ENCODE results near the gene FXYD6. TPM values are rescaled to one million over a fixed set of nuclear protein-coding genes. Genes with fewer than 3 reads are reported as not detected.

FXYD6 gene
- total RNA-seq, 2 experiments from 2014 or later = not detected

DNA sequence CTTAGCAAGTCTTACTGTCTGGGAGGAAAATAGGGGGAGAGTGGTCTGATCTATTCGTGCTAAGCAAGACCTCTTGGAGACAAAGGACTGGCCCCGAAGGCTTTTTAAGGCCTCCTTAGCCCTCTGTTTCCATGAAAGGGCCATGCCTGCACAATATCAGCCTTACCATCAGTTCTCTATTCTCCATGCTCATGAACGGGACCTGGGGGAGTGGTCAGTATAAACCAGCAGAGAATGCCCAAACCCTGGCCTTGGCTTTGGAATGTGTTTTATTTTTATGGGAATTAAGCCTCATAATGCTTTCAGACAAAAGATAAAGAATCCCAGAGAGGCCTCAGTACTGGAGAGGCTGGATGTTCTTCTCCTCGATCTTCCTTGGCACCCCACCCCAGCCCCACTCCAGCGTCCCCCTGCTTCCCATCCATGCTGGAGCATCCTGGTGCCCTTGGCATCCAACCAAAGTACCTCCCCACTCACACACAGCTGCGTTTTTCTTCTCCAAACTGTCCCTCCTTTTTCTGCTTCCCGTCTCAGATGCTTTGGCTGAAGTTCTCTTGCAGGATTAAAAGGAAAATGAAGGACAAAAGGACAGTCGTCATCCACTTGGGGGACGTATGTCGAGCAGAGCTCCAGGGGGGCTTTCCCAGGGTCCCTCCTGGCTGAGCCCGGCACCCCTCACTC lies 18.6 kb downstream of the FXYD6 start:
- peaks cover 4% of the 10 kb centered on the region for H3K4me1 Mint-ChIP-seq (ENCODE audit: low read depth)
- ATAC-seq (no peak), DNase-seq (no peak)
- no peak overlapping the region for H3K4me3 Mint-ChIP-seq
- ChIA-PET CTCF (interaction anchor here (1.1 kb wide), 1 partner anchor 230 kb away, joined by 3 read pairs; no protein-coding TSS in a partner anchor), POLR2A (no interaction called here)
- TF ChIP-seq, protein P1, sequence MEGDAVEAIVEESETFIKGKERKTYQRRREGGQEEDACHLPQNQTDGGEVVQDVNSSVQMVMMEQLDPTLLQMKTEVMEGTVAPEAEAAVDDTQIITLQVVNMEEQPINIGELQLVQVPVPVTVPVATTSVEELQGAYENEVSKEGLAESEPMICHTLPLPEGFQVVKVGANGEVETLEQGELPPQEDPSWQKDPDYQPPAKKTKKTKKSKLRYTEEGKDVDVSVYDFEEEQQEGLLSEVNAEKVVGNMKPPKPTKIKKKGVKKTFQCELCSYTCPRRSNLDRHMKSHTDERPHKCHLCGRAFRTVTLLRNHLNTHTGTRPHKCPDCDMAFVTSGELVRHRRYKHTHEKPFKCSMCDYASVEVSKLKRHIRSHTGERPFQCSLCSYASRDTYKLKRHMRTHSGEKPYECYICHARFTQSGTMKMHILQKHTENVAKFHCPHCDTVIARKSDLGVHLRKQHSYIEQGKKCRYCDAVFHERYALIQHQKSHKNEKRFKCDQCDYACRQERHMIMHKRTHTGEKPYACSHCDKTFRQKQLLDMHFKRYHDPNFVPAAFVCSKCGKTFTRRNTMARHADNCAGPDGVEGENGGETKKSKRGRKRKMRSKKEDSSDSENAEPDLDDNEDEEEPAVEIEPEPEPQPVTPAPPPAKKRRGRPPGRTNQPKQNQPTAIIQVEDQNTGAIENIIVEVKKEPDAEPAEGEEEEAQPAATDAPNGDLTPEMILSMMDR (IDR thresholded peaks at IDR 0.05) = no peak
- no peak overlapping the region for H3K27ac Mint-ChIP-seq
- peaks cover 3% of the 10 kb centered on the region for H3K9me3 Mint-ChIP-seq
- intact Hi-C loops (cut with micrococcal nuclease) = no loop called here
- H3K27me3 Mint-ChIP-seq = peaks cover 2% of the 10 kb centered on the region
- peaks cover 2% of the 10 kb centered on the region for H3K36me3 Mint-ChIP-seq (ENCODE audit: low read depth)

DNA sequence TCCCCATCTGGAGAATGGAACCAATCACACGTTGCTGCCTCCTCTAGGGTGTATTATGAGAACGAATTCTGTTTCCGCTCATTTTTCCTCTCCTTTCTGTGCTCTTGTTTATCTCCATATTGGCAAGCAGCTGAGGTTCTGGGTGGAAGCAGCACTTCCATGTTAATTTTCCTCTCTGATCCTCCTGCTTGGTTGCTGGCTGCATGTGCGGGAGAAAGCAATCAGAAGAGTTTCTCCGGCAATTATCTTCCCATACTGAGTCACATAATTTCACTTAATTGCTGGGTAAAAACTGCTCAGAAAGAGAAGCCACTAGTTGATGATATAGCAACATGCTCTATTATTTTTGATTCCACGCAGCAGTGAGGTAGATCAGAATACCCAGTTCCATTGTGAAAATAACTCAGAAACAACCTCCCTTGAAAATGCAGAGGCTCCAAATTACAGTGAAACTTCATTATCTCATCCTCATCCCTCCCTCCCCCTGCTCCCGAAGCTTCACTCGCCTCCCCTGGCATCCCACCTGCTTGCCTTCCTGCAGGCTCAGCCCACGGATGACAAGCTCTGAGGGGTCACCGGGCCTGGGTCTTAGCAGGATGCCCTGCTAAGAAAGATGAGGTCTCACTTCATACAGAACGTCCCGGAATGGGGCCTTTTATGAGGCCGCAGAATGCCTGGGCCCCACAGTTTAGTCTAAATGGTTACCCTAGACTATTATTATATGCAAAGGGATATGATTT lies 20.4 kb downstream of the FXYD6 start:
- ChIA-PET POLR2A (no interaction called here), CTCF (interaction anchor here (1.6 to 5.7 kb wide), 3 partner anchors 48 to 197 kb away, joined by 4 to 28 read pairs (median 8); no protein-coding TSS in a partner anchor)
- peaks cover 2% of the 10 kb centered on the region for H3K36me3 Mint-ChIP-seq (ENCODE audit: low read depth)
- peaks cover 2% of the 10 kb centered on the region for H3K27me3 Mint-ChIP-seq
- peaks cover 9% of the 10 kb centered on the region for H3K9me3 Mint-ChIP-seq
- TF ChIP-seq, protein P1 (IDR thresholded peaks at IDR 0.05) = no peak
- no peak for DNase-seq
- peaks cover 7% of the 10 kb centered on the region for H3K4me1 Mint-ChIP-seq (ENCODE audit: low read depth)
- no peak overlapping the region for H3K27ac Mint-ChIP-seq
- intact Hi-C loops (cut with micrococcal nuclease) = no loop called here
- ATAC-seq = no peak
- H3K4me3 Mint-ChIP-seq = no peak overlapping the region

DNA sequence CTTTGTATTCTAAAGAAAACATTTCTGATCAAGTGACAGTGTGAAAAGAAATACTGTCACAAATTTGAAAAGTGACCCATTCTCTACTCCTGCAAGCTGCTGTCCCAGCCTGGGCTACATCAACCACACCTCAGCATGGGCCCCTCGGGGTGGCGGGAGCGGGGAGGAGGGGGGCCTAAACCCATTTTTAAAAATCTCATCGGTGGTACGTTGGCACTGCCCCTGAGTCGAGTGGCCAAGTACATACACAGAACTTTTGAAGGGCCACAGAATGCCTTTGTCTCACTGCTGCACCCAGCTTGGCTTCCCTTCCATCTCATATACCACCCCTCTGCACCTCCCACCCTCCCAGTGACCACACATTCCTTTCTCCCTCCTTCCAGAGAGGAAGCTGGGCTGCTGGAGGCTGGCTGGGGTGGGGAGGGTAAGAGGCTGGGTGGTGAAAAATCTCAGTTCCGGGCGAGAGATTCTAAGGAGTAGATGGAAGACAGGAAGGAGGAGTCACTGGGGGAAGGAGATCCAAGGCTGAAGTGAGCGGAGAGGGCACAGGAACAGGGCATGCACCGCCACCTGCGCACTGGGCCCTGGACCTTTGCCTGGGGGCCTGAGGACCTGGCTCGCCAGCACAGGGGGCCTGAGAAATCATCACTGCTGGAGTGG lies 21.1 kb downstream of the FXYD6 start:
- TF ChIP-seq, protein P1 (IDR thresholded peaks at IDR 0.05) = no peak
- Mint-ChIP-seq H3K27ac (no peak overlapping the region), H3K36me3 (ENCODE audit: low read depth) (peaks cover 2% of the 10 kb centered on the region), H3K4me3 (no peak overlapping the region), H3K9me3 (peaks cover 9% of the 10 kb centered on the region), H3K27me3 (peaks cover 2% of the 10 kb centered on the region), H3K4me1 (ENCODE audit: low read depth) (peaks cover 8% of the 10 kb centered on the region)
- intact Hi-C loops (cut with micrococcal nuclease) = no loop called here
- ChIA-PET POLR2A (no interaction called here), CTCF (interaction anchor here (1.1 to 5.7 kb wide), 5 partner anchors 9 to 197 kb away, joined by 3 to 28 read pairs (median 8); no protein-coding TSS in a partner anchor)
- no peak for ATAC-seq
- no peak for DNase-seq

DNA sequence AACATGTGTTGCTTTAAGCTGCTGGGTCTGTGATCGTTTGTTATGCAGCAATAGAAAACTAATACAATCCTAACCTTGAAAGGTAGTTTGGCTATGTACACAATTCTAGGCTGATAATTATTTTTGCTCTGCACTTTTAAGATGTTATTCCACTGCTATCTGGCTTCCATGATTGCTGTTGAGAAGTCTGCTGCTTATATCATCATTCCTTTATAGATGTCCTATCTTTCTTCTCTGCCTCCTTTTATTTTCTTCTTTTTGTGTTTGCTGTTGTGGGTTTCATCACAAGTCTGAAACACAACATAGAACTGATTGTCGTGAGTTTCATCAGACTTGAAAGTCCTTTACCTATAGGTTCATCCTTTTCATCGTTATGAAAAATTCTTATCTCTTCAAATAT lies 24.1 kb downstream of the FXYD6 start:
- TF ChIP-seq, protein P1 (IDR thresholded peaks at IDR 0.05) = no peak
- Mint-ChIP-seq H3K4me3 (no peak overlapping the region), H3K36me3 (ENCODE audit: low read depth) (peaks cover 2% of the 10 kb centered on the region), H3K9me3 (peaks cover 9% of the 10 kb centered on the region), H3K27me3 (peaks cover 2% of the 10 kb centered on the region), H3K27ac (no peak overlapping the region), H3K4me1 (ENCODE audit: low read depth) (peaks cover 14% of the 10 kb centered on the region)
- ChIA-PET POLR2A (interaction anchor here (1.5 kb wide), 1 partner anchor 9 kb away, joined by 5 read pairs; no protein-coding TSS in a partner anchor), CTCF (interaction anchor here (3.1 to 6.0 kb wide), 3 partner anchors 8 to 201 kb away, joined by 21 to 28 read pairs (median 24); no protein-coding TSS in a partner anchor)
- DNase-seq (no peak), ATAC-seq (no peak)
- intact Hi-C loops (cut with micrococcal nuclease) = no loop called here

Data from activated CD8-positive, alpha-beta T cell treated with anti-CD3 and anti-CD28 coated beads for 36 hours (primary cell).